WTC11 (cell line): ENCODE measurements around the gene BMPER. TPM values are rescaled to one million over a fixed set of nuclear protein-coding genes. Genes with fewer than 3 reads are reported as not detected.

Source experiments
- ATAC-seq: fragments of 200-7000 bp; cut with Tn5 transposase; 2 replicates; pipeline ENCODE4 v1.10.0; 2021; ENCODE audit warnings: mild to moderate bottlenecking, moderate library complexity
- CTCF ChIA-PET: fragments of 300-600 bp; sonication (Branson Sonifier 250); formaldehyde crosslinking; loops from one replicate; lab custom pipeline; 2021; ENCODE audit warnings: antibody characterized with exemption; lab: Charles Lee
- POLR2A ChIA-PET: fragments of 350-600 bp; sonication (Branson Sonifier 250); formaldehyde crosslinking; loops from one replicate; lab custom pipeline; 2021; ENCODE audit warnings: antibody characterized with exemption; lab: Charles Lee
- DNase-seq: peaks from one replicate; pipeline ENCODE4 v3.0.0; 2021; ENCODE audit warnings: low spot score
- H3K27ac Mint-ChIP-seq: 2 replicates; pipeline ENCODE4 v1.8.0; 2021; ENCODE audit warnings: mixed read lengths
- H3K27me3 Mint-ChIP-seq: 2 replicates; pipeline ENCODE4 v1.8.0; 2021; ENCODE audit warnings: low read depth, mild to moderate bottlenecking, moderate library complexity, mixed read lengths
- H3K36me3 Mint-ChIP-seq: 2 replicates; pipeline ENCODE4 v1.8.0; 2021; ENCODE audit warnings: mixed read lengths
- H3K4me1 Mint-ChIP-seq: 2 replicates; pipeline ENCODE4 v1.8.0; 2022; ENCODE audit warnings: mixed read lengths
- H3K4me3 Mint-ChIP-seq: 2 replicates; pipeline ENCODE4 v1.8.0; 2021; ENCODE audit warnings: mild to moderate bottlenecking, moderate library complexity, mixed read lengths
- H3K9me3 Mint-ChIP-seq: 2 replicates; pipeline ENCODE4 v1.8.0; 2021; ENCODE audit warnings: mixed read lengths
- CDX4 ChIP-seq: fragments of 250-450 bp; sonication (Bioruptor Pico); IDR thresholded peaks from 2 replicates; pipeline ENCODE4 v1.9.0; 2021; ENCODE audit warnings: moderate library complexity, mild to moderate bottlenecking, inconsistent platforms, borderline replicate concordance
- E2F4 ChIP-seq: sonication (generic); formaldehyde crosslinking; IDR thresholded peaks from 2 replicates; pipeline ENCODE4 v1.8.1; 2022; ENCODE audit warnings: low read depth, mild to moderate bottlenecking, moderate library complexity, missing genetic modification reagents, borderline replicate concordance
- ELF4 ChIP-seq: sonication (generic); formaldehyde crosslinking; IDR thresholded peaks from 2 replicates; pipeline ENCODE4 v1.8.1; 2022; ENCODE audit warnings: low read depth, mild to moderate bottlenecking, moderate library complexity, missing genetic modification reagents
- EMX1 ChIP-seq: fragments of 250-450 bp; sonication (Bioruptor Pico); IDR thresholded peaks from 2 replicates; pipeline ENCODE4 v1.8.0; 2021; ENCODE audit warnings: mild to moderate bottlenecking
- FOXJ3 ChIP-seq: sonication (generic); formaldehyde crosslinking; IDR thresholded peaks from 2 replicates; pipeline ENCODE4 v1.9.0; 2021; ENCODE audit warnings: missing genetic modification reagents, mild to moderate bottlenecking, borderline replicate concordance
- JUN ChIP-seq: sonication (generic); formaldehyde crosslinking; IDR thresholded peaks from 2 replicates; pipeline ENCODE4 v1.8.0; 2023; ENCODE audit warnings: mild to moderate bottlenecking, missing genetic modification reagents
- KAT7 ChIP-seq: sonication (generic); formaldehyde crosslinking; IDR thresholded peaks from 2 replicates; pipeline ENCODE4 v1.8.1; 2023; ENCODE audit warnings: missing genetic modification reagents, mild to moderate bottlenecking, borderline replicate concordance
- PRRX2 ChIP-seq: fragments of 250-450 bp; sonication (Bioruptor Pico); IDR thresholded peaks from 2 replicates; pipeline ENCODE4 v1.8.0; 2021; ENCODE audit warnings: mild to moderate bottlenecking
- TP53 ChIP-seq: sonication (generic); formaldehyde crosslinking; IDR thresholded peaks from 2 replicates; pipeline ENCODE4 v1.8.1; 2023; ENCODE audit warnings: mild to moderate bottlenecking, missing genetic modification reagents
- ZNF263 ChIP-seq: sonication (generic); formaldehyde crosslinking; IDR thresholded peaks from 2 replicates; pipeline ENCODE4 v1.8.1; 2022; ENCODE audit warnings: low read depth, mild to moderate bottlenecking, moderate library complexity, missing genetic modification reagents
- ZNF416 ChIP-seq: fragments of 250-450 bp; sonication (Bioruptor Pico); IDR thresholded peaks from 2 replicates; pipeline ENCODE4 v1.9.0; 2021; ENCODE audit warnings: mild to moderate bottlenecking, inconsistent platforms
- ZSCAN18 ChIP-seq: fragments of 250-450 bp; sonication (Bioruptor Pico); IDR thresholded peaks from 2 replicates; pipeline ENCODE4 v2.1.2; 2022; ENCODE audit warnings: mild to moderate bottlenecking, moderate library complexity
- total RNA-seq: library from RNA; stranded (reverse); gene quantifications from 3 replicates; pipeline ENCODE4 v1.2.3, GENCODE V29; 2021
- TF ChIP-seq, protein P1 (sequence below): fragments of 250-450 bp; sonication (Bioruptor Pico); IDR thresholded peaks from 2 replicates; pipeline ENCODE4 v1.9.0; 2021; ENCODE audit warnings: mild to moderate bottlenecking, borderline replicate concordance
- TF ChIP-seq, protein P2 (sequence below): fragments of 200-600 bp; IDR thresholded peaks from 2 replicates; pipeline ENCODE4 v1.8.0; 2022; ENCODE audit warnings: antibody characterized with exemption
- TF ChIP-seq, protein P3 (sequence below): fragments of 250-450 bp; sonication (Bioruptor Pico); IDR thresholded peaks from 2 replicates; pipeline ENCODE4 v1.9.0; 2021; ENCODE audit warnings: mild to moderate bottlenecking

The BMPER gene
- total RNA-seq, 1 experiment from 2014 or later = 1.9 TPM

- TF ChIP-seq, protein P1, sequence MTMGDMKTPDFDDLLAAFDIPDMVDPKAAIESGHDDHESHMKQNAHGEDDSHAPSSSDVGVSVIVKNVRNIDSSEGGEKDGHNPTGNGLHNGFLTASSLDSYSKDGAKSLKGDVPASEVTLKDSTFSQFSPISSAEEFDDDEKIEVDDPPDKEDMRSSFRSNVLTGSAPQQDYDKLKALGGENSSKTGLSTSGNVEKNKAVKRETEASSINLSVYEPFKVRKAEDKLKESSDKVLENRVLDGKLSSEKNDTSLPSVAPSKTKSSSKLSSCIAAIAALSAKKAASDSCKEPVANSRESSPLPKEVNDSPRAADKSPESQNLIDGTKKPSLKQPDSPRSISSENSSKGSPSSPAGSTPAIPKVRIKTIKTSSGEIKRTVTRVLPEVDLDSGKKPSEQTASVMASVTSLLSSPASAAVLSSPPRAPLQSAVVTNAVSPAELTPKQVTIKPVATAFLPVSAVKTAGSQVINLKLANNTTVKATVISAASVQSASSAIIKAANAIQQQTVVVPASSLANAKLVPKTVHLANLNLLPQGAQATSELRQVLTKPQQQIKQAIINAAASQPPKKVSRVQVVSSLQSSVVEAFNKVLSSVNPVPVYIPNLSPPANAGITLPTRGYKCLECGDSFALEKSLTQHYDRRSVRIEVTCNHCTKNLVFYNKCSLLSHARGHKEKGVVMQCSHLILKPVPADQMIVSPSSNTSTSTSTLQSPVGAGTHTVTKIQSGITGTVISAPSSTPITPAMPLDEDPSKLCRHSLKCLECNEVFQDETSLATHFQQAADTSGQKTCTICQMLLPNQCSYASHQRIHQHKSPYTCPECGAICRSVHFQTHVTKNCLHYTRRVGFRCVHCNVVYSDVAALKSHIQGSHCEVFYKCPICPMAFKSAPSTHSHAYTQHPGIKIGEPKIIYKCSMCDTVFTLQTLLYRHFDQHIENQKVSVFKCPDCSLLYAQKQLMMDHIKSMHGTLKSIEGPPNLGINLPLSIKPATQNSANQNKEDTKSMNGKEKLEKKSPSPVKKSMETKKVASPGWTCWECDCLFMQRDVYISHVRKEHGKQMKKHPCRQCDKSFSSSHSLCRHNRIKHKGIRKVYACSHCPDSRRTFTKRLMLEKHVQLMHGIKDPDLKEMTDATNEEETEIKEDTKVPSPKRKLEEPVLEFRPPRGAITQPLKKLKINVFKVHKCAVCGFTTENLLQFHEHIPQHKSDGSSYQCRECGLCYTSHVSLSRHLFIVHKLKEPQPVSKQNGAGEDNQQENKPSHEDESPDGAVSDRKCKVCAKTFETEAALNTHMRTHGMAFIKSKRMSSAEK (CRISPR knock-in tag) = no peak
- TF ChIP-seq, protein P2, sequence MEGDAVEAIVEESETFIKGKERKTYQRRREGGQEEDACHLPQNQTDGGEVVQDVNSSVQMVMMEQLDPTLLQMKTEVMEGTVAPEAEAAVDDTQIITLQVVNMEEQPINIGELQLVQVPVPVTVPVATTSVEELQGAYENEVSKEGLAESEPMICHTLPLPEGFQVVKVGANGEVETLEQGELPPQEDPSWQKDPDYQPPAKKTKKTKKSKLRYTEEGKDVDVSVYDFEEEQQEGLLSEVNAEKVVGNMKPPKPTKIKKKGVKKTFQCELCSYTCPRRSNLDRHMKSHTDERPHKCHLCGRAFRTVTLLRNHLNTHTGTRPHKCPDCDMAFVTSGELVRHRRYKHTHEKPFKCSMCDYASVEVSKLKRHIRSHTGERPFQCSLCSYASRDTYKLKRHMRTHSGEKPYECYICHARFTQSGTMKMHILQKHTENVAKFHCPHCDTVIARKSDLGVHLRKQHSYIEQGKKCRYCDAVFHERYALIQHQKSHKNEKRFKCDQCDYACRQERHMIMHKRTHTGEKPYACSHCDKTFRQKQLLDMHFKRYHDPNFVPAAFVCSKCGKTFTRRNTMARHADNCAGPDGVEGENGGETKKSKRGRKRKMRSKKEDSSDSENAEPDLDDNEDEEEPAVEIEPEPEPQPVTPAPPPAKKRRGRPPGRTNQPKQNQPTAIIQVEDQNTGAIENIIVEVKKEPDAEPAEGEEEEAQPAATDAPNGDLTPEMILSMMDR = no peak
- no peak for TF ChIP-seq ZNF416 (CRISPR knock-in tag)
- TF ChIP-seq, protein P3, sequence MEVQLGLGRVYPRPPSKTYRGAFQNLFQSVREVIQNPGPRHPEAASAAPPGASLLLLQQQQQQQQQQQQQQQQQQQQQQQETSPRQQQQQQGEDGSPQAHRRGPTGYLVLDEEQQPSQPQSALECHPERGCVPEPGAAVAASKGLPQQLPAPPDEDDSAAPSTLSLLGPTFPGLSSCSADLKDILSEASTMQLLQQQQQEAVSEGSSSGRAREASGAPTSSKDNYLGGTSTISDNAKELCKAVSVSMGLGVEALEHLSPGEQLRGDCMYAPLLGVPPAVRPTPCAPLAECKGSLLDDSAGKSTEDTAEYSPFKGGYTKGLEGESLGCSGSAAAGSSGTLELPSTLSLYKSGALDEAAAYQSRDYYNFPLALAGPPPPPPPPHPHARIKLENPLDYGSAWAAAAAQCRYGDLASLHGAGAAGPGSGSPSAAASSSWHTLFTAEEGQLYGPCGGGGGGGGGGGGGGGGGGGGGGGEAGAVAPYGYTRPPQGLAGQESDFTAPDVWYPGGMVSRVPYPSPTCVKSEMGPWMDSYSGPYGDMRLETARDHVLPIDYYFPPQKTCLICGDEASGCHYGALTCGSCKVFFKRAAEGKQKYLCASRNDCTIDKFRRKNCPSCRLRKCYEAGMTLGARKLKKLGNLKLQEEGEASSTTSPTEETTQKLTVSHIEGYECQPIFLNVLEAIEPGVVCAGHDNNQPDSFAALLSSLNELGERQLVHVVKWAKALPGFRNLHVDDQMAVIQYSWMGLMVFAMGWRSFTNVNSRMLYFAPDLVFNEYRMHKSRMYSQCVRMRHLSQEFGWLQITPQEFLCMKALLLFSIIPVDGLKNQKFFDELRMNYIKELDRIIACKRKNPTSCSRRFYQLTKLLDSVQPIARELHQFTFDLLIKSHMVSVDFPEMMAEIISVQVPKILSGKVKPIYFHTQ (CRISPR knock-in tag) = no peak
- TF ChIP-seq EMX1 (CRISPR knock-in tag) = no peak
- no peak for TF ChIP-seq E2F4 (CRISPR knock-in tag)
- TF ChIP-seq ZNF263 (CRISPR knock-in tag) = no peak
- TF ChIP-seq KAT7 (CRISPR knock-in tag) = no peak
Measured at GRCh38 chr7:34057136-34057535, 151.8 kb downstream of the BMPER start (continued).

- H3K4me3 Mint-ChIP-seq = no peak overlapping the region
- ChIA-PET CTCF (interaction anchor here (0.5 to 3.9 kb wide), 4 partner anchors 30 to 1579 kb away, joined by 3 to 22 read pairs (median 4); no protein-coding TSS in a partner anchor), POLR2A (no interaction called here)
- TF ChIP-seq FOXJ3 (CRISPR knock-in tag) (no peak), JUN (no peak), TP53 (CRISPR knock-in tag) (no peak)
- H3K4me1 Mint-ChIP-seq = peaks cover 52% of the 10 kb centered on the region
- H3K27ac Mint-ChIP-seq = no peak overlapping the region
- no peaks in the 10 kb centered on the region for H3K27me3 Mint-ChIP-seq
- H3K9me3 Mint-ChIP-seq = no peaks in the 10 kb centered on the region
- DNase-seq (no peak), ATAC-seq (no peak)
- H3K36me3 Mint-ChIP-seq = no peaks in the 10 kb centered on the region
Measured at GRCh38 chr7:34057956-34058355, 152.6 kb downstream of the BMPER start.

DNA sequence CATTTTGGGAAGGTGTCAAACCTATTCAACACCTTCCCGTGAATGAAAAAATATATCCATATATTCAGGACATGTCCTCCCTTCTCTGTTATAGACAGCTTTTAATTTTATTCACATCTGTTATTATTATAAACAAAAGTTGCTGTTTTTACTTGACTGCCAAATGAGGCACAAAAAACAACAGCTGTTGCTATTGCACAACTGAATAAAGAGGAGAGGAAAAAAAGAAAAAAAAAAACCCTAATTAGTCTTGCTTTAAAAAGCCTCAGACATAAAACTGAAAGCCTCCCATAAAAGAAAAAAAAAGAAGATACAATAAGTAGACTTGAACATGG is 153.4 kb downstream of the BMPER start:
- ATAC-seq (no peak), DNase-seq (no peak)
- H3K4me3 Mint-ChIP-seq = no peak overlapping the region
- no peaks in the 10 kb centered on the region for H3K36me3 Mint-ChIP-seq
- H3K4me1 Mint-ChIP-seq = peaks cover 57% of the 10 kb centered on the region
- H3K27ac Mint-ChIP-seq = no peak overlapping the region
- no peaks in the 10 kb centered on the region for H3K9me3 Mint-ChIP-seq
- ChIA-PET POLR2A (interaction anchor here (0.7 kb wide), 1 partner anchor 23 kb away, joined by 4 read pairs; no protein-coding TSS in a partner anchor), CTCF (interaction anchor here (0.6 to 3.9 kb wide), 5 partner anchors 12 to 1580 kb away, joined by 3 to 22 read pairs (median 3); no protein-coding TSS in a partner anchor)
- no peaks in the 10 kb centered on the region for H3K27me3 Mint-ChIP-seq
- TF ChIP-seq PRRX2 (CRISPR knock-in tag) (no peak), ZSCAN18 (no peak), ELF4 (CRISPR knock-in tag) (no peak), CDX4 (CRISPR knock-in tag) (no peak)
- TF ChIP-seq, protein P1 (CRISPR knock-in tag) = no peak
